Measurements from ENCODE around the gene CHST6. TPM values are rescaled to one million over a fixed set of nuclear protein-coding genes. Genes with fewer than 3 reads are reported as not detected.
"Not testable (repeated sequence)": the region's sequence is repeated elsewhere in the genome, so short reads cannot be mapped to it uniquely, and the experiment has no call there.

The CHST6 gene
- total RNA-seq, 6 experiments from 2014 or later = 0.05 TPM; not detected in 4

GRCh38 chr16:75529056-75529905, 34.0 kb upstream of the CHST6 start:
- Mint-ChIP-seq H3K27me3 (ENCODE audit: insufficient read depth) (peaks cover 21% of the 10 kb centered on the region), H3K4me1 (ENCODE audit: low read depth) (no peaks in the 10 kb centered on the region), H3K27ac (no peak overlapping the region), H3K4me3 (no peak overlapping the region), H3K9me3 (no peaks in the 10 kb centered on the region), H3K36me3 (ENCODE audit: low read depth) (no peaks in the 10 kb centered on the region)
- DNase-seq = no peak
- TF ChIP-seq CTCF (IDR thresholded peaks at IDR 0.05) = no peak

GRCh38 chr16:75527825-75528299, 32.6 kb upstream of the CHST6 start:
- TF ChIP-seq CTCF (IDR thresholded peaks at IDR 0.05) = no peak
- H3K4me3 Mint-ChIP-seq = no peak overlapping the region
- no peak for DNase-seq
- no peaks in the 10 kb centered on the region for H3K36me3 Mint-ChIP-seq (ENCODE audit: low read depth)
- H3K9me3 Mint-ChIP-seq = no peaks in the 10 kb centered on the region
- H3K27ac Mint-ChIP-seq = no peak overlapping the region
- H3K27me3 Mint-ChIP-seq (ENCODE audit: insufficient read depth) = peaks cover 26% of the 10 kb centered on the region
- no peaks in the 10 kb centered on the region for H3K4me1 Mint-ChIP-seq (ENCODE audit: low read depth)

GRCh38 chr16:75526032-75526790, 31.0 kb upstream of the CHST6 start:
- H3K36me3 Mint-ChIP-seq (ENCODE audit: low read depth) = no peaks in the 10 kb centered on the region
- no peak overlapping the region for H3K27ac Mint-ChIP-seq
- TF ChIP-seq CTCF (IDR thresholded peaks at IDR 0.05) = no peak
- H3K4me1 Mint-ChIP-seq (ENCODE audit: low read depth) = no peaks in the 10 kb centered on the region
- DNase-seq = no peak
- peaks cover 20% of the 10 kb centered on the region for H3K27me3 Mint-ChIP-seq (ENCODE audit: insufficient read depth)
- H3K9me3 Mint-ChIP-seq = no peaks in the 10 kb centered on the region
- H3K4me3 Mint-ChIP-seq = no peak overlapping the region

- Mint-ChIP-seq H3K4me3 (no peak overlapping the region), H3K4me1 (ENCODE audit: low read depth) (peaks cover 12% of the 10 kb centered on the region)
- no peak for TF ChIP-seq CTCF (IDR thresholded peaks at IDR 0.05)
These were observed 23.9 kb upstream of the CHST6 start for GRCh38 chr16:75519175-75519574.

GRCh38 chr16:75516189-75516966, 21.1 kb upstream of the CHST6 start:
- not testable (repeated sequence) for DNase-seq; H3K9me3 Mint-ChIP-seq; H3K27me3 Mint-ChIP-seq (ENCODE audit: insufficient read depth); H3K36me3 Mint-ChIP-seq (ENCODE audit: low read depth)
- peaks cover 12% of the 10 kb centered on the region for H3K4me1 Mint-ChIP-seq (ENCODE audit: low read depth)
- peak overlapping the region; percentile 86 for H3K4me3 Mint-ChIP-seq
- H3K27ac Mint-ChIP-seq = peak overlapping the region; percentile 42

More at GRCh38 chr16:75519175-75519574, 23.9 kb upstream of the CHST6 start:
- no peak for DNase-seq
- Mint-ChIP-seq H3K36me3 (ENCODE audit: low read depth) (no peaks in the 10 kb centered on the region), H3K27ac (no peak overlapping the region), H3K27me3 (ENCODE audit: insufficient read depth) (peaks cover 7% of the 10 kb centered on the region), H3K9me3 (no peaks in the 10 kb centered on the region)

Measured in HFFc6 (cell line).